ENCODE results near the gene ZNF292.

GRCh38 chr6:87287251-87287650, 131.9 kb downstream of the ZNF292 start:
- TF ChIP-seq, protein P1, sequence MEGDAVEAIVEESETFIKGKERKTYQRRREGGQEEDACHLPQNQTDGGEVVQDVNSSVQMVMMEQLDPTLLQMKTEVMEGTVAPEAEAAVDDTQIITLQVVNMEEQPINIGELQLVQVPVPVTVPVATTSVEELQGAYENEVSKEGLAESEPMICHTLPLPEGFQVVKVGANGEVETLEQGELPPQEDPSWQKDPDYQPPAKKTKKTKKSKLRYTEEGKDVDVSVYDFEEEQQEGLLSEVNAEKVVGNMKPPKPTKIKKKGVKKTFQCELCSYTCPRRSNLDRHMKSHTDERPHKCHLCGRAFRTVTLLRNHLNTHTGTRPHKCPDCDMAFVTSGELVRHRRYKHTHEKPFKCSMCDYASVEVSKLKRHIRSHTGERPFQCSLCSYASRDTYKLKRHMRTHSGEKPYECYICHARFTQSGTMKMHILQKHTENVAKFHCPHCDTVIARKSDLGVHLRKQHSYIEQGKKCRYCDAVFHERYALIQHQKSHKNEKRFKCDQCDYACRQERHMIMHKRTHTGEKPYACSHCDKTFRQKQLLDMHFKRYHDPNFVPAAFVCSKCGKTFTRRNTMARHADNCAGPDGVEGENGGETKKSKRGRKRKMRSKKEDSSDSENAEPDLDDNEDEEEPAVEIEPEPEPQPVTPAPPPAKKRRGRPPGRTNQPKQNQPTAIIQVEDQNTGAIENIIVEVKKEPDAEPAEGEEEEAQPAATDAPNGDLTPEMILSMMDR (IDR thresholded peaks at IDR 0.05; ENCODE audit: extremely low read depth in 1 of 2, insufficient read depth in 1 of 2, low read depth in 1 of 2, low read length in 2 of 2), result no peak
- TF ChIP-seq POLR2AphosphoS5 (IDR thresholded peaks at IDR 0.05; ENCODE audit: insufficient read depth, low read depth, low read length), result no peak
- TF ChIP-seq MAX (IDR thresholded peaks at IDR 0.05; ENCODE audit: insufficient read depth, insufficient read length), result no peak
